ENCODE data around the gene THSD7B.
"Not testable (repeated sequence)": the region's sequence is repeated elsewhere in the genome, so short reads cannot be mapped to it uniquely, and the experiment has no call there.

Gene THSD7B

GRCh38 chr2:136765256-136766072 is at the start of gene THSD7B:
Gene THSD7B, plus strand, starts transcription at chr2:136765545. Its CDS starts 116,634 bp downstream, at chr2:136882179.
- DNase-seq: no peak

- DNase-seq: no peak
Measured at GRCh38 chr2:136718273-136718672, 47.1 kb upstream of the THSD7B start.

GRCh38 chr2:136727973-136728699 is 37.2 kb upstream of the THSD7B start:
- no peak for DNase-seq

- DNase-seq: no peak
Measured at GRCh38 chr2:136736236-136736635, 29.1 kb upstream of the THSD7B start.

GRCh38 chr2:136738044-136738443 is 27.3 kb upstream of the THSD7B start:
- DNase-seq: no peak

- no peak for DNase-seq
Measured at GRCh38 chr2:136741471-136741870, 23.9 kb upstream of the THSD7B start.

- DNase-seq: no peak
Measured at GRCh38 chr2:136750065-136750464, 15.3 kb upstream of the THSD7B start.

GRCh38 chr2:136751406-136751805 is 13.9 kb upstream of the THSD7B start:
- no peak for DNase-seq

GRCh38 chr2:136758504-136758903 is 6.8 kb upstream of the THSD7B start:
- DNase-seq: not testable (repeated sequence)

GRCh38 chr2:136764452-136765255 is 691 bp upstream of the THSD7B start:
- no peak for DNase-seq

GRCh38 chr2:136766073-136766404 is 694 bp downstream of the THSD7B start:
- DNase-seq: no peak

- no peak for DNase-seq
Measured at GRCh38 chr2:136767030-136767429, 1.7 kb downstream of the THSD7B start.

- DNase-seq: no peak
Measured at GRCh38 chr2:136769871-136770270, 4.5 kb downstream of the THSD7B start.

GRCh38 chr2:136770384-136770783 is 5.0 kb downstream of the THSD7B start:
- no peak for DNase-seq

- DNase-seq: no peak
Measured at GRCh38 chr2:136777391-136777790, 12.0 kb downstream of the THSD7B start.

GRCh38 chr2:136783856-136784255 is 18.5 kb downstream of the THSD7B start:
- no peak for DNase-seq

GRCh38 chr2:136785215-136785614 is 19.9 kb downstream of the THSD7B start:
- no peak for DNase-seq

- DNase-seq: no peak
Measured at GRCh38 chr2:136787970-136788369, 22.6 kb downstream of the THSD7B start.

GRCh38 chr2:136796339-136796738 is 31.0 kb downstream of the THSD7B start:
- no peak for DNase-seq

GRCh38 chr2:136798766-136799165 is 33.4 kb downstream of the THSD7B start:
- DNase-seq: no peak

GRCh38 chr2:136801661-136802060 is 36.3 kb downstream of the THSD7B start:
- DNase-seq: no peak

GRCh38 chr2:136809998-136810397 is 44.7 kb downstream of the THSD7B start:
- no peak for DNase-seq

- no peak for DNase-seq
Measured at GRCh38 chr2:136818839-136819238, 53.5 kb downstream of the THSD7B start.

All from C1 segment of cervical spinal cord (tissue), 14 donors.